Type B pancreatic cell (in vitro differentiated cells): ENCODE measurements around the gene DOLPP1. TPM values are rescaled to one million over a fixed set of nuclear protein-coding genes. Genes with fewer than 3 reads are reported as not detected.

Source experiments
- DNase-seq: peaks from one replicate; pipeline ENCODE4 v3.0.0; 2021; ENCODE audit warnings: mixed read lengths; ENCODE audit not compliant: unreplicated experiment; ENCODE audit errors: extremely low spot score
- H3K27ac Mint-ChIP-seq: 2 replicates; pipeline ENCODE4 v1.8.0; 2021; ENCODE audit warnings: mild to moderate bottlenecking, mixed read lengths
- H3K27me3 Mint-ChIP-seq: 2 replicates; pipeline ENCODE4 v1.8.0; 2021; ENCODE audit warnings: mixed read lengths
- H3K36me3 Mint-ChIP-seq: 2 replicates; pipeline ENCODE4 v1.8.0; 2021; ENCODE audit warnings: mixed read lengths
- H3K4me1 Mint-ChIP-seq: one replicate; pipeline ENCODE4 v1.8.0; 2021; ENCODE audit warnings: mixed read lengths; ENCODE audit not compliant: unreplicated experiment
- H3K4me3 Mint-ChIP-seq: 2 replicates; pipeline ENCODE4 v1.8.0; 2021; ENCODE audit warnings: mild to moderate bottlenecking, mixed read lengths
- H3K9me3 Mint-ChIP-seq: 2 replicates; pipeline ENCODE4 v1.8.0; 2021; ENCODE audit warnings: mixed read lengths
- CTCF ChIP-seq: fragments of 200-600 bp; sonication (generic); conservative IDR thresholded peaks from 2 replicates; pipeline ENCODE4 v1.5.0; 2021; ENCODE audit warnings: antibody characterized with exemption, mild to moderate bottlenecking
- total RNA-seq: library from RNA; stranded (reverse); gene quantifications from 2 replicates; pipeline ENCODE4 v1.2.1, GENCODE V29; 2021; ENCODE audit warnings: low replicate concordance

Gene DOLPP1
- total RNA-seq, 1 donor from 2014 or later, result 21.1 TPM

DNA sequence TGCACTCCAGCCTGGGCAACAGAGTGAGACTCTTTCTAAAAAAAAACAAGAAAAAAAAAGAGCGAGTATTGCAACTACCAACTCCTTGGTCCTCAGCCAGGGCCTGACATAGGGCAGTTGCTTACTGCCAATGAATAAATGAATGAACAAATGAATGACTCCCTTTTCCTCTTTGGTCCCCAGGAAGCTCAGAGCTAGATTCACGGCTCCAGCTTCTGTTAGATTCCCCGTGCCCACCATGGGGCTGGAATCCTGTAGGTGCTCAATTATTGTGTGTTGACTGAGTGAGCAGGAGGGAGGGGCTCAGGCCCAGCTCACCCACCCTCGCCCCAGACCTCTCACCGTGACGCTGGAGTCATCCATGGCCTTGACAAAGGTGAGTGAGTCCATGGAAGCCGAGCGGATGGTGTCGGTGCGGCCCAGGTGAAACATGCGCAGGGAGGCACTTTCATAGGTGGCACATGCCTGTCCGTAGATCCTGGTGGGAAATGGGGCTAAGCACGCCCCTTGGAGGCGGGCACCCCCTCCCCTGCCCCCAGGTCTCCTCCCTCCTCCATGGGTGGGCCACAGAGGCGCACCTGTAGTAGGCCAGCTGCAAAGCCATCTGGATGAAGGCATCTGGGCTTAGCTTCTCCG lies 16.9 kb downstream of the DOLPP1 start:
- H3K9me3 Mint-ChIP-seq, result no peaks in the 10 kb centered on the region
- H3K36me3 Mint-ChIP-seq, result no peaks in the 10 kb centered on the region
- H3K4me1 Mint-ChIP-seq, result no peaks in the 10 kb centered on the region
- no peak for DNase-seq
- H3K4me3 Mint-ChIP-seq, result no peak overlapping the region
- no peak for TF ChIP-seq CTCF
- H3K27me3 Mint-ChIP-seq, result no peaks in the 10 kb centered on the region
- H3K27ac Mint-ChIP-seq, result no peak overlapping the region

GRCh38 chr9:129098328-129098727 lies 17.4 kb downstream of the DOLPP1 start:
- no peak overlapping the region for H3K4me3 Mint-ChIP-seq
- TF ChIP-seq CTCF, result no peak
- H3K4me1 Mint-ChIP-seq, result no peaks in the 10 kb centered on the region
- no peaks in the 10 kb centered on the region for H3K36me3 Mint-ChIP-seq
- no peaks in the 10 kb centered on the region for H3K27me3 Mint-ChIP-seq
- no peaks in the 10 kb centered on the region for H3K9me3 Mint-ChIP-seq
- DNase-seq, result no peak
- no peak overlapping the region for H3K27ac Mint-ChIP-seq

DNA sequence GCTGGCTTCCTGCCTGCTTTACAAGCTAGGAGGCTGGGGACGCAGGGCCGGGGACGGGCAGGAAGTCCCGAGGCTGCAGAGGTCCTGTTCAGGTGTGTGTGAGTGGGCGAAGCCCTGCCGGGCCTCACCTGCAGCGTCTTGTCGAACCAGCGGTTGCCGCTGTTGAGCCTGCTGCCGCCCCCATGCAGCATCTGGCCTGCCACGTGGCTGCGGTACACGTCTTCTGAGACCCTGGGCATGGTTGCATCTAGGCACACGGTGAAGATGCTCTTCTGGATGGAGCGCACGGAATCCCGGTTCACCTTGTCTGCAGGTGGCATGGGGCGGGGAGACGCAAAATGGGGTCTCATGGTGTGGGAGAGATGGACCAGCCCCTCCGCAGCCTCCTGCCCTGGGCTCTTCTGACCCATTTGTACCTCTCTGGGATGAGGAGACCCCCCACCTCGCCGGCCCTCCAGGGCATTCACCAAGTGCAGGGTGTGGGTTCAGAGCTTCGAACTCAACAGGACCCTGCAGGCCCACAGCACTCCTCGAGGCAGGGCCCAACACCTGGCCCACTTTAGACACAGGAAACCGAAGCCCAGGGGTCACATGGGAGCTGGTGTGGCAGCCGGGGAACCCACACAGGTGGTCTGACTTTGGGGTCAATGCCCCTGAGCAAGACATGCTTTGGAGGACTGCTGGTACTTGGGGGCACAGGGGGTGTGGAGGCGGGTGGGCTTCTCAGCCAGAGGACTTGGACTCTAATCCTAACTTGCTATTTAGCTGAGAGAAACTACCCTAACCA lies 19.7 kb downstream of the DOLPP1 start:
- DNase-seq, result no peak
- H3K27me3 Mint-ChIP-seq, result no peaks in the 10 kb centered on the region
- H3K9me3 Mint-ChIP-seq, result no peaks in the 10 kb centered on the region
- H3K4me1 Mint-ChIP-seq, result no peaks in the 10 kb centered on the region
- no peak overlapping the region for H3K4me3 Mint-ChIP-seq
- no peak for TF ChIP-seq CTCF
- H3K36me3 Mint-ChIP-seq, result no peaks in the 10 kb centered on the region
- no peak overlapping the region for H3K27ac Mint-ChIP-seq

DNA sequence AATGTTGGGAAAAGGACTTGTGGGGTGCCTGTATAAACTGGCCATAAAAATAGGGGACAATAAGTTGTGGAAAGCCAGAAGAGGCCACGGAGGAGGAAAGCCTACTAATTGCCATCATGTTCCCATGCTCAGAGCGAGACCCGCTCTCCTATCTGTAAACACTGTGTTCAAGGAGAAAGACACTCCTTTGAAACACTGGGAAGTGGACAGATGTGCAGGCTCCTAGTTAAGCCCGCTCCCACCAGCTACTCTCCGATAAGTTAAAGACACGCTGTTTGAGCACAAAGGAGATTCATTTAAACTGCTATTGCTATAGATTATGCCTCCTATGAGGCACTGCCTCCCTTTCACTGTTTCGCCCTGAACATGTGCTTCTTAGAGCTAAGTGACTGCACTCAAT lies 20.4 kb downstream of the DOLPP1 start:
- H3K4me3 Mint-ChIP-seq, result no peak overlapping the region
- H3K36me3 Mint-ChIP-seq, result no peaks in the 10 kb centered on the region
- H3K27me3 Mint-ChIP-seq, result no peaks in the 10 kb centered on the region
- DNase-seq, result no peak
- no peaks in the 10 kb centered on the region for H3K9me3 Mint-ChIP-seq
- no peak for TF ChIP-seq CTCF
- H3K4me1 Mint-ChIP-seq, result no peaks in the 10 kb centered on the region
- H3K27ac Mint-ChIP-seq, result no peak overlapping the region

DNA sequence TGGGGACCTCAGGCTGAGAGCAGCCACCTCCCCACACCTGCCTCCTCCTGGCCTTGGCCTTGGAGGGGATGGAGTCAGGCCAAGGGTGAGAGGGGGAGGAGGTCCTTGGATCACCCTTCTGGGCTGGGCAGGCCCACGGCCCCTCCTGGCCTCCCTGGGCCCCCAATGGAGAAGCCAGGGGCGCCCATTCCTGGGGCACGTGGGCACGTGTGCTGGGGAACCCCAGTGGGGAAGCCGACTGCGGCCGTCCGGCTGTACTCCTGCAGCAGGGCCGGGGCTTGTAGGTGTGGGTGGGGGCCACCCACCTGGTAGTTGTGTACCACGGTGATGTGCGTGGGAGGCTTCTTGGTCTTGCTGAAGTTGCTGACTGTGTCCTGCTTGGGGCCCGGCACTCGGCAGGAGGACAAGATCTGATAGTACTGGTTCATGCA lies 21.2 kb downstream of the DOLPP1 start:
- Mint-ChIP-seq H3K4me3 (no peak overlapping the region), H3K9me3 (no peaks in the 10 kb centered on the region), H3K36me3 (no peaks in the 10 kb centered on the region), H3K27me3 (no peaks in the 10 kb centered on the region), H3K4me1 (no peaks in the 10 kb centered on the region), H3K27ac (no peak overlapping the region)
- TF ChIP-seq CTCF, result no peak
- DNase-seq, result no peak
